ENCODE measurements around the gene C18orf63.
"Not testable (repeated sequence)": the region's sequence is repeated elsewhere in the genome, so short reads cannot be mapped to it uniquely, and the experiment has no call there.

Gene C18orf63

GRCh38 chr18:74315464-74316256, at the start of gene C18orf63:
C18orf63 (plus strand) TSS chr18:74315839; CDS start chr18:74317866, 2,027 bp downstream.
- no peak for DNase-seq

GRCh38 chr18:74266161-74266560, 49.5 kb upstream of the C18orf63 start:
- no peak for DNase-seq

- no peak for DNase-seq
These were observed 47.5 kb upstream of the C18orf63 start for GRCh38 chr18:74268175-74268574.

GRCh38 chr18:74268933-74269620, 46.6 kb upstream of the C18orf63 start:
- no peak for DNase-seq

- no peak for DNase-seq
These were observed 44.0 kb upstream of the C18orf63 start for GRCh38 chr18:74271635-74272034.

- DNase-seq: no peak
These were observed 42.2 kb upstream of the C18orf63 start for GRCh38 chr18:74273394-74273793.

GRCh38 chr18:74274700-74275099, 40.9 kb upstream of the C18orf63 start:
- no peak for DNase-seq

GRCh38 chr18:74275736-74276135, 39.9 kb upstream of the C18orf63 start:
- no peak for DNase-seq

- DNase-seq: no peak
These were observed 39.0 kb upstream of the C18orf63 start for GRCh38 chr18:74276609-74277008.

- no peak for DNase-seq
These were observed 38.3 kb upstream of the C18orf63 start for GRCh38 chr18:74277296-74277695.

GRCh38 chr18:74278058-74278457, 37.6 kb upstream of the C18orf63 start:
- DNase-seq: no peak

- no peak for DNase-seq
These were observed 36.7 kb upstream of the C18orf63 start for GRCh38 chr18:74278983-74279382.

- no peak for DNase-seq
These were observed 34.3 kb upstream of the C18orf63 start for GRCh38 chr18:74281011-74281979.

GRCh38 chr18:74281980-74282754, 33.5 kb upstream of the C18orf63 start:
- DNase-seq: no peak

- DNase-seq: no peak
These were observed 32.7 kb upstream of the C18orf63 start for GRCh38 chr18:74282755-74283554.

- DNase-seq: no peak
These were observed 32.0 kb upstream of the C18orf63 start for GRCh38 chr18:74283646-74284045.

GRCh38 chr18:74284191-74284979, 31.3 kb upstream of the C18orf63 start:
- DNase-seq: no peak

- no peak for DNase-seq
These were observed 30.7 kb upstream of the C18orf63 start for GRCh38 chr18:74284980-74285355.

- DNase-seq: not testable (repeated sequence)
These were observed 30.1 kb upstream of the C18orf63 start for GRCh38 chr18:74285583-74285982.

GRCh38 chr18:74286106-74286855, 29.4 kb upstream of the C18orf63 start:
- no peak for DNase-seq
